ENCODE data around the gene PTH.

GRCh38 chr11:13480198-13480597 lies 15.6 kb downstream of the PTH start:
- TF ChIP-seq POLR2A (IDR thresholded peaks at IDR 0.05; ENCODE audit: control extremely low read depth in 1 of 2, low read depth in 2 of 2, low read length in 2 of 2) (no peak), TCF12 (IDR thresholded peaks at IDR 0.05; ENCODE audit: low read depth, low read length) (no peak), RFX5 (IDR thresholded peaks at IDR 0.05; ENCODE audit: borderline replicate concordance, low read depth, low read length) (no peak), TAF1 (IDR thresholded peaks at IDR 0.05; ENCODE audit: low read depth, low read length) (no peak), CEBPB (IDR thresholded peaks at IDR 0.05; ENCODE audit: low read depth, low read length) (no peak), FOSL1 (IDR thresholded peaks at IDR 0.05; ENCODE audit: insufficient read depth, low read depth, low read length) (no peak), EP300 (IDR thresholded peaks at IDR 0.05; ENCODE audit: borderline replicate concordance in 1 of 2, low read depth in 2 of 2, low read length in 2 of 2) (no peak)
- TF ChIP-seq, protein P1, sequence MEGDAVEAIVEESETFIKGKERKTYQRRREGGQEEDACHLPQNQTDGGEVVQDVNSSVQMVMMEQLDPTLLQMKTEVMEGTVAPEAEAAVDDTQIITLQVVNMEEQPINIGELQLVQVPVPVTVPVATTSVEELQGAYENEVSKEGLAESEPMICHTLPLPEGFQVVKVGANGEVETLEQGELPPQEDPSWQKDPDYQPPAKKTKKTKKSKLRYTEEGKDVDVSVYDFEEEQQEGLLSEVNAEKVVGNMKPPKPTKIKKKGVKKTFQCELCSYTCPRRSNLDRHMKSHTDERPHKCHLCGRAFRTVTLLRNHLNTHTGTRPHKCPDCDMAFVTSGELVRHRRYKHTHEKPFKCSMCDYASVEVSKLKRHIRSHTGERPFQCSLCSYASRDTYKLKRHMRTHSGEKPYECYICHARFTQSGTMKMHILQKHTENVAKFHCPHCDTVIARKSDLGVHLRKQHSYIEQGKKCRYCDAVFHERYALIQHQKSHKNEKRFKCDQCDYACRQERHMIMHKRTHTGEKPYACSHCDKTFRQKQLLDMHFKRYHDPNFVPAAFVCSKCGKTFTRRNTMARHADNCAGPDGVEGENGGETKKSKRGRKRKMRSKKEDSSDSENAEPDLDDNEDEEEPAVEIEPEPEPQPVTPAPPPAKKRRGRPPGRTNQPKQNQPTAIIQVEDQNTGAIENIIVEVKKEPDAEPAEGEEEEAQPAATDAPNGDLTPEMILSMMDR (IDR thresholded peaks at IDR 0.05; ENCODE audit: control extremely low read depth in 1 of 3, insufficient read depth in 1 of 3, low read depth in 1 of 3, low read length in 3 of 3) = no peak
- TF ChIP-seq, protein P2, sequence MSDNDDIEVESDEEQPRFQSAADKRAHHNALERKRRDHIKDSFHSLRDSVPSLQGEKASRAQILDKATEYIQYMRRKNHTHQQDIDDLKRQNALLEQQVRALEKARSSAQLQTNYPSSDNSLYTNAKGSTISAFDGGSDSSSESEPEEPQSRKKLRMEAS (IDR thresholded peaks at IDR 0.05) = no peak
- TF ChIP-seq, protein P3, sequence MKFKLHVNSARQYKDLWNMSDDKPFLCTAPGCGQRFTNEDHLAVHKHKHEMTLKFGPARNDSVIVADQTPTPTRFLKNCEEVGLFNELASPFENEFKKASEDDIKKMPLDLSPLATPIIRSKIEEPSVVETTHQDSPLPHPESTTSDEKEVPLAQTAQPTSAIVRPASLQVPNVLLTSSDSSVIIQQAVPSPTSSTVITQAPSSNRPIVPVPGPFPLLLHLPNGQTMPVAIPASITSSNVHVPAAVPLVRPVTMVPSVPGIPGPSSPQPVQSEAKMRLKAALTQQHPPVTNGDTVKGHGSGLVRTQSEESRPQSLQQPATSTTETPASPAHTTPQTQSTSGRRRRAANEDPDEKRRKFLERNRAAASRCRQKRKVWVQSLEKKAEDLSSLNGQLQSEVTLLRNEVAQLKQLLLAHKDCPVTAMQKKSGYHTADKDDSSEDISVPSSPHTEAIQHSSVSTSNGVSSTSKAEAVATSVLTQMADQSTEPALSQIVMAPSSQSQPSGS (IDR thresholded peaks at IDR 0.05; ENCODE audit: low read length) = no peak
- TF ChIP-seq, protein P4, sequence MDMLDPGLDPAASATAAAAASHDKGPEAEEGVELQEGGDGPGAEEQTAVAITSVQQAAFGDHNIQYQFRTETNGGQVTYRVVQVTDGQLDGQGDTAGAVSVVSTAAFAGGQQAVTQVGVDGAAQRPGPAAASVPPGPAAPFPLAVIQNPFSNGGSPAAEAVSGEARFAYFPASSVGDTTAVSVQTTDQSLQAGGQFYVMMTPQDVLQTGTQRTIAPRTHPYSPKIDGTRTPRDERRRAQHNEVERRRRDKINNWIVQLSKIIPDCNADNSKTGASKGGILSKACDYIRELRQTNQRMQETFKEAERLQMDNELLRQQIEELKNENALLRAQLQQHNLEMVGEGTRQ (IDR thresholded peaks at IDR 0.05; ENCODE audit: low read length) = no peak

Data from H1 (cell line).